Hepatocyte (in vitro differentiated cells): ENCODE measurements around the gene ELL2.
"Not testable (repeated sequence)": the region's sequence is repeated elsewhere in the genome, so short reads cannot be mapped to it uniquely, and the experiment has no call there.

Experiments used
- CTCF ChIP-seq: fragments of 200-600 bp; sonication (generic); IDR thresholded peaks from 2 replicates; pipeline ENCODE4 v1.5.1; 2016; ENCODE audit warnings: antibody characterized with exemption, mild to moderate bottlenecking; ENCODE audit not compliant: poor library complexity
- EZH2phosphoT487 ChIP-seq: fragments of 200-600 bp; sonication (generic); IDR thresholded peaks from one replicate; pipeline ENCODE4 v1.6.1; 2018; ENCODE audit warnings: antibody characterized with exemption, mild to moderate bottlenecking, low read depth, moderate library complexity; ENCODE audit not compliant: unreplicated experiment, severe bottlenecking

- not testable (repeated sequence) for TF ChIP-seq CTCF, EZH2phosphoT487
These were observed 92.3 kb downstream of the ELL2 start for GRCh38 chr5:95869173-95869855.
